SK-N-SH treated with all-trans-retinoic acid at 6 μM for 48 hours (cell line): ENCODE data around the gene ACE2.

ENCODE experiments used
- ATAC-seq: fragments of 200-7000 bp; cut with Tn5 transposase; 3 replicates; pipeline ENCODE4 v1.9.1; 2020; ENCODE audit warnings: mild to moderate bottlenecking, moderate library complexity
- ARNTL ChIP-seq: fragments of 450-650 bp; formaldehyde crosslinking; IDR thresholded peaks from 2 replicates; pipeline ENCODE4 v1.5.0; 2020; ENCODE audit warnings: low read depth, mild to moderate bottlenecking, moderate library complexity, borderline replicate concordance
- BACH2 ChIP-seq: fragments of 250-450 bp; sonication (Bioruptor Pico); IDR thresholded peaks from 2 replicates; pipeline ENCODE4 v1.9.0; 2021; ENCODE audit warnings: mild to moderate bottlenecking, borderline replicate concordance
- CREB5 ChIP-seq: fragments of 250-450 bp; sonication (Bioruptor Pico); IDR thresholded peaks from 2 replicates; pipeline ENCODE4 v1.5.1; 2020; ENCODE audit warnings: low read depth, mild to moderate bottlenecking, moderate library complexity
- CSRNP3 ChIP-seq: fragments of 250-450 bp; sonication (Bioruptor Pico); IDR thresholded peaks from 2 replicates; pipeline ENCODE4 v1.5.1; 2021; ENCODE audit warnings: mild to moderate bottlenecking, moderate library complexity
- ESRRG ChIP-seq: fragments of 250-450 bp; sonication (Bioruptor Pico); IDR thresholded peaks from 2 replicates; pipeline ENCODE4 v1.6.1; 2021; ENCODE audit warnings: mild to moderate bottlenecking
- ISL1 ChIP-seq: fragments of 250-450 bp; sonication (Bioruptor Pico); IDR thresholded peaks from 2 replicates; pipeline ENCODE4 v2.1.2; 2022; ENCODE audit warnings: mild to moderate bottlenecking, moderate library complexity
- OSR1 ChIP-seq: fragments of 250-450 bp; sonication (Bioruptor Pico); IDR thresholded peaks from 2 replicates; pipeline ENCODE4 v1.8.0; 2022; ENCODE audit warnings: moderate library complexity, mild to moderate bottlenecking, inconsistent platforms
- PATZ1 ChIP-seq: fragments of 250-450 bp; sonication (Bioruptor Pico); IDR thresholded peaks from 2 replicates; pipeline ENCODE4 v1.8.0; 2020; ENCODE audit warnings: mild to moderate bottlenecking, moderate library complexity, borderline replicate concordance
- POU6F1 ChIP-seq: fragments of 250-450 bp; sonication (Bioruptor Pico); IDR thresholded peaks from 2 replicates; pipeline ENCODE4 v1.8.0; 2021; ENCODE audit warnings: low read depth, mild to moderate bottlenecking, moderate library complexity, borderline replicate concordance
- PPARA ChIP-seq: fragments of 250-450 bp; sonication (Bioruptor Pico); IDR thresholded peaks from 2 replicates; pipeline ENCODE4 v1.5.0; 2020; ENCODE audit warnings: mild to moderate bottlenecking, borderline replicate concordance
- RARB ChIP-seq: fragments of 250-450 bp; sonication (Bioruptor Pico); IDR thresholded peaks from 2 replicates; pipeline ENCODE4 v1.8.0; 2021; ENCODE audit warnings: mild to moderate bottlenecking, moderate library complexity
- SNAI2 ChIP-seq: fragments of 250-450 bp; sonication (Bioruptor Pico); IDR thresholded peaks from 2 replicates; pipeline ENCODE4 v1.5.0; 2020; ENCODE audit warnings: mild to moderate bottlenecking, moderate library complexity
- TOX ChIP-seq: fragments of 250-450 bp; sonication (Bioruptor Pico); IDR thresholded peaks from 2 replicates; pipeline ENCODE4 v1.8.0; 2021; ENCODE audit warnings: mild to moderate bottlenecking, moderate library complexity, borderline replicate concordance
- TSHZ2 ChIP-seq: fragments of 250-450 bp; sonication (Bioruptor Pico); IDR thresholded peaks from 2 replicates; pipeline ENCODE4 v1.5.0; 2020; ENCODE audit warnings: mild to moderate bottlenecking, moderate library complexity
- ZC3H10 ChIP-seq: fragments of 250-450 bp; sonication (Bioruptor Pico); IDR thresholded peaks from 2 replicates; pipeline ENCODE4 v1.5.1; 2021; ENCODE audit warnings: mild to moderate bottlenecking, moderate library complexity
- ZFP3 ChIP-seq: fragments of 250-450 bp; sonication (Bioruptor Pico); IDR thresholded peaks from 2 replicates; pipeline ENCODE4 v1.5.0; 2020; ENCODE audit warnings: mild to moderate bottlenecking, moderate library complexity
- ZFP30 ChIP-seq: fragments of 450-650 bp; formaldehyde crosslinking; IDR thresholded peaks from 2 replicates; pipeline ENCODE4 v1.5.0; 2022; ENCODE audit warnings: mild to moderate bottlenecking, moderate library complexity
- ZNF70 ChIP-seq: fragments of 450-650 bp; formaldehyde crosslinking; IDR thresholded peaks from 2 replicates; pipeline ENCODE4 v1.5.0; 2020; ENCODE audit warnings: mild to moderate bottlenecking, moderate library complexity
- ZNF8 ChIP-seq: fragments of 450-650 bp; formaldehyde crosslinking; IDR thresholded peaks from 2 replicates; pipeline ENCODE4 v1.5.0; 2020; ENCODE audit warnings: mild to moderate bottlenecking, moderate library complexity

ACE2 gene

GRCh38 chrX:15619053-15619755 is 18.4 kb upstream of the ACE2 start (continued):
- no peak for TF ChIP-seq PATZ1 (CRISPR knock-in tag)

- no peak for TF ChIP-seq ZNF70 (CRISPR knock-in tag)
- TF ChIP-seq POU6F1 (CRISPR knock-in tag) = no peak
- TF ChIP-seq ARNTL (CRISPR knock-in tag) = no peak
- TF ChIP-seq ZFP3 = no peak
- no peak for TF ChIP-seq RARB (CRISPR knock-in tag)
- TF ChIP-seq TOX (CRISPR knock-in tag) = no peak
- TF ChIP-seq SNAI2 (CRISPR knock-in tag) = no peak
- no peak for TF ChIP-seq ESRRG (CRISPR knock-in tag)
- TF ChIP-seq PATZ1 (CRISPR knock-in tag) = no peak
- TF ChIP-seq OSR1 = no peak
- no peak for TF ChIP-seq TSHZ2 (CRISPR knock-in tag)
- no peak for TF ChIP-seq BACH2 (CRISPR knock-in tag)
- no peak for TF ChIP-seq ZFP30 (CRISPR knock-in tag)
- TF ChIP-seq ZC3H10 (CRISPR knock-in tag) = no peak
- no peak for TF ChIP-seq ZNF8 (CRISPR knock-in tag)
- no peak for TF ChIP-seq CSRNP3 (CRISPR knock-in tag)
- no peak for TF ChIP-seq PPARA (CRISPR knock-in tag)
- no peak for ATAC-seq
Observed at GRCh38 chrX:15617111-15617510, 16.4 kb upstream of the ACE2 start.

GRCh38 chrX:15616531-15616930 is 15.8 kb upstream of the ACE2 start:
- no peak for ATAC-seq
- no peak for TF ChIP-seq CSRNP3 (CRISPR knock-in tag)
- TF ChIP-seq ZC3H10 (CRISPR knock-in tag) = no peak
- no peak for TF ChIP-seq ISL1 (CRISPR knock-in tag)
- no peak for TF ChIP-seq ESRRG (CRISPR knock-in tag)
- TF ChIP-seq OSR1 = no peak
- no peak for TF ChIP-seq ARNTL (CRISPR knock-in tag)
- TF ChIP-seq POU6F1 (CRISPR knock-in tag) = no peak
- no peak for TF ChIP-seq TSHZ2 (CRISPR knock-in tag)
- no peak for TF ChIP-seq ZFP30 (CRISPR knock-in tag)
- no peak for TF ChIP-seq CREB5 (CRISPR knock-in tag)
